Measurements from ENCODE around the gene TOR1A. TPM values are rescaled to one million over a fixed set of nuclear protein-coding genes. Genes with fewer than 3 reads are reported as not detected.

TOR1A gene
- total and polyA plus RNA-seq, 12 donors = 10.9 to 19.8 (median 13.3) TPM

DNA sequence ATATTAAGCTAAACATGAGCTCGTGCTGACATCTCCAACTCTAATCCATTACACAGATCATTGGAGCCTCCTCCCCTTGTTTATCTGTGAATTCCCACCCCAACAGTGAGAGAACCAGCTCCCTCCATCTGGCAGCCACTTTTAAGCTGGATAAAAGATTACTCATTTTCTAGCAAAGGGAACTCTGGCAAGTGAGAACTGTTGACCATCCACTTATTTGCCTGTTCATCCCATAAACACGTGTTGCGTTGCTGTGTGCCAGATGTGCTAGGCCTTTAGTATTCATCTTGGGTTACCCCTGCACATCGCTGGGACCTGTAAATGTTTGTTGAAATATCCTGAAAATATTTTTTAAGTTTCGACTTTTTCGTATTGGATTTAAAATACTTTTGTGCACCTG, 2.4 kb upstream of the TOR1A start:
- H3K27ac ChIP-seq = no peak overlapping the region
- no peak for ATAC-seq
- H3K36me3 ChIP-seq = peaks cover 0 to 65% (median 36%) of the 10 kb centered on the region in 9 donors
- 85 to 90% methylated on average over 6 of the region's 6 CpGs for WGBS, 2 donors
- H3K27me3 ChIP-seq = no peaks in the 10 kb centered on the region
- intact Hi-C loops (cut with DNase I) = no loop called here
- H3K9me3 ChIP-seq = no peaks in the 10 kb centered on the region
- H3K4me1 ChIP-seq = peaks cover 4 to 10% (median 8%) of the 10 kb centered on the region in 9 donors
- TF ChIP-seq, protein P1, sequence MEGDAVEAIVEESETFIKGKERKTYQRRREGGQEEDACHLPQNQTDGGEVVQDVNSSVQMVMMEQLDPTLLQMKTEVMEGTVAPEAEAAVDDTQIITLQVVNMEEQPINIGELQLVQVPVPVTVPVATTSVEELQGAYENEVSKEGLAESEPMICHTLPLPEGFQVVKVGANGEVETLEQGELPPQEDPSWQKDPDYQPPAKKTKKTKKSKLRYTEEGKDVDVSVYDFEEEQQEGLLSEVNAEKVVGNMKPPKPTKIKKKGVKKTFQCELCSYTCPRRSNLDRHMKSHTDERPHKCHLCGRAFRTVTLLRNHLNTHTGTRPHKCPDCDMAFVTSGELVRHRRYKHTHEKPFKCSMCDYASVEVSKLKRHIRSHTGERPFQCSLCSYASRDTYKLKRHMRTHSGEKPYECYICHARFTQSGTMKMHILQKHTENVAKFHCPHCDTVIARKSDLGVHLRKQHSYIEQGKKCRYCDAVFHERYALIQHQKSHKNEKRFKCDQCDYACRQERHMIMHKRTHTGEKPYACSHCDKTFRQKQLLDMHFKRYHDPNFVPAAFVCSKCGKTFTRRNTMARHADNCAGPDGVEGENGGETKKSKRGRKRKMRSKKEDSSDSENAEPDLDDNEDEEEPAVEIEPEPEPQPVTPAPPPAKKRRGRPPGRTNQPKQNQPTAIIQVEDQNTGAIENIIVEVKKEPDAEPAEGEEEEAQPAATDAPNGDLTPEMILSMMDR (IDR thresholded peaks at IDR 0.05) = no peak
- DNase-seq = no peak
- H3K4me3 ChIP-seq = no peak overlapping the region

DNA sequence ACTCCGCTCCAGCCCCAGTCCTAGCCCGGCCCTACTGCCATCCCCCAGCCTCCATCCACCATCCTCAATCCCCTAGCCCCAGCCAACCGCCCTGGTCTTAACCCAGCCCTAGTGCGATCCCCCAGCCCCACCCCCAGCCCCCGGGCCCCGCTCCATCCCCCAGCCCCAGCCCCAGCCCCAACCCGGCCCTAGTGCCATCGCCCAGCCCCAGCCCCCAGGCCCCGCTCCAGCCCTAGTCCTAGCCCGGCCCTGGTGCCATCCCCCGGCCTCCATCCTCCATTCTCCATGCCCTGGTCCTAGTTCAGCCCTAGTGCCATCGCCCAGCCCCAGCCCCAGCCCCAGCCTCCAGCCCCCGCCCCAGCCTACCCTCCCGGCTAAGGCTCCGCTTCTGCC, 398 bp downstream of the TOR1A start:
- DNase-seq (no peak), ATAC-seq (peak in 7 of 8 donors; percentile 12 to 48 (median 35))
- peak overlapping the region; percentile 64 to 96 (median 83) for H3K4me3 ChIP-seq
- H3K9me3 ChIP-seq = no peaks in the 10 kb centered on the region
- intact Hi-C loops (cut with DNase I) = no loop called here
- H3K4me1 ChIP-seq = peaks cover 4 to 10% (median 8%) of the 10 kb centered on the region in 9 donors
- H3K36me3 ChIP-seq = peaks cover 0 to 65% (median 26%) of the 10 kb centered on the region in 9 donors
- peak overlapping the region in 9 of 10 donors; percentile 63 to 88 (median 81) for H3K27ac ChIP-seq
- 1% methylated on average over 11 to 15 of the region's 15 CpGs for WGBS, 2 donors
- TF ChIP-seq, protein P1 (IDR thresholded peaks at IDR 0.05) = no peak
- no peaks in the 10 kb centered on the region for H3K27me3 ChIP-seq

DNA sequence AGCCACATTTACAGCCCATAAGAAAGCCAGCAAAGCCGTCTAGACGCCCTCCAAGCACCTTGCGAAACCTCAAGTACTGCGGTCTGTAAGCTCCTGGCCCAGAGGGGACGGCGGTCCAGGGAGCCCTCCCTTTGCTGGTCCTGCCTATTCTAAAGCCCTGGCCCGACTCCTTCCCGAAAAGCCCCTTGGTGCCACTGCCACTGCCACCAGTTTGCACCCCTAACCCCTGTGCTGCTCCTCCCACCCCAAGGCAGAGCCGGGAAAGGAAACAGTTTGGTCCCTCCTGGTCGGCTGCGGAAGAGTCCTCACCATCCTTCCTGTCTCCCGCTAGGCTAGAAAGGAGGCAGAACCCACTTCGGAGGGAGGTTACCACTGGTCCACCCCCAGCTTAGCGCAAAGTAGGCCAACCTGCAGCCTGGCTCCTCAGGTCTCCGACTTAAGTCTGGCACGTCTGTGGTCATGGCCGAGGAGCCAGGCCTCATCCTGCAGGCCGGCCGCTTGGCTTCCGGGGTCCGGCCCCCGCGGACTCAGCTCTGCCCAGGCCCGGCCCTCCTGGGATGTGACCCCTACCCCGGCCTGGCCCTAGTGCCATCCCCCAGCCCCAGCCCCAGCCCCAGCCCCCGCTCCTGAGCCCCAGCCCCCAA, 916 bp downstream of the TOR1A start:
- intact Hi-C loops (cut with DNase I) = no loop called here
- H3K36me3 ChIP-seq = peaks cover 0 to 65% (median 26%) of the 10 kb centered on the region in 9 donors

DNA sequence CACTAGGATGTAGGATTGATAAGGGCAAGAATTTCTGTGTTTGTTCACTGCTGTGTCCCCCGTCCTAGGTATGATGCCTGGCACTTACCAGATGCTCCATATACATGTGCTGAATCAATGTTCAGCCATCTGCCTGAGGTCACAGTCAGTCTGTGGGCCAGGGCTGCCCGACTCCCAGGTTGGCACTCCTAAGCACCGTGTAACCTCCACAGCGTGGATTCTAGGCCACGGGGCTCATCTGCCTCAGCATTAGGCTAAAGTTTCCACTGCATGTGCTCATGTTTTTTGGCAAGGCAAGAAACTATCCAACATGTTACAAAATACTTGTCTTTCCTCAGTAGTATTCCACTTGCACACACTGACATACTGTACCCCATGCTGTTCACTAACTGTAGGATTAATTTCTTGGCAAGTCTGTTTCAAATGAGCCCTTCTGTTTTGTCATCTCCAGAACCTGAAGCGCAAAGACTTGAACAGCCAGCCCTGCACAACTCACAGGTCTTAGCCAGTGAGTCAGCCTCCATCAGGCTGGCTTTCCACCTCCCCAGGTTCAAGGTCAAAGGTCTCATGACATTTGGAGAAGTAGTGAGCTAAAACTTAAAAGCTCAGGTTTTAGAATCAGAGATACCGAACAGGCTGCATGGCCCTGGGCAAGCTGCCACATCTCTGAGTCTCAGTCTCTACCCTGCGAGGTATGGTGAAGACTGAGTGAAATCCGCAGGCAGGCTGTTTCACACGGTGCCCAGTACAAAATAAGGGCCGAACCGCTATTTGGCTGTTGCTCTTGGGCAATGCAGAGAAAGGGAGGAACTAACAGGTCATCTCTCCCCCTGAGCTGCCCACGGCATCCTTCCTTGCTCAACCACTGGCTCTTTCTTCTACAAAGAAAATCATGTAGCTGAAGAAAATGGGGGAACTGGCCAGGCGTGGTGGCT, 7.2 kb downstream of the TOR1A start:
- peaks cover 0 to 8% (median 0%) of the 10 kb centered on the region in 9 donors for H3K4me1 ChIP-seq
- H3K36me3 ChIP-seq = peaks cover 0 to 100% (median 51%) of the 10 kb centered on the region in 9 donors
- DNase-seq (no peak), ATAC-seq (no peak)
- no peak overlapping the region for H3K4me3 ChIP-seq
- H3K27ac ChIP-seq = peak overlapping the region in 1 of 10 donors; percentile 26
- no peaks in the 10 kb centered on the region for H3K9me3 ChIP-seq
- 90 to 91% methylated on average over 14 of the region's 14 CpGs for WGBS, 2 donors
- TF ChIP-seq, protein P1 (IDR thresholded peaks at IDR 0.05) = no peak
- H3K27me3 ChIP-seq = no peaks in the 10 kb centered on the region
- intact Hi-C loops (cut with DNase I) = no loop called here

More for the DNA sequence above, 916 bp downstream of the TOR1A start:
- no peaks in the 10 kb centered on the region for H3K27me3 ChIP-seq
- ATAC-seq = peak; percentile 4 to 47 (median 12)
- H3K4me3 ChIP-seq = peak overlapping the region; percentile 64 to 96 (median 83)
- H3K9me3 ChIP-seq = no peaks in the 10 kb centered on the region
- TF ChIP-seq, protein P1 (IDR thresholded peaks at IDR 0.05) = no peak
- H3K27ac ChIP-seq = peak overlapping the region in 5 of 10 donors; percentile 37 to 88 (median 76)
- H3K4me1 ChIP-seq = peaks cover 4 to 10% (median 8%) of the 10 kb centered on the region in 9 donors
- 20 to 22% methylated on average over 24 to 26 of the region's 26 CpGs for WGBS, 2 donors
- DNase-seq = no peak

Measured in heart right ventricle (tissue), 16 donors.